ENCODE results near the gene RNASE12. TPM values are rescaled to one million over a fixed set of nuclear protein-coding genes. Genes with fewer than 3 reads are reported as not detected.

The RNASE12 gene
- total RNA-seq, result not detected

DNA sequence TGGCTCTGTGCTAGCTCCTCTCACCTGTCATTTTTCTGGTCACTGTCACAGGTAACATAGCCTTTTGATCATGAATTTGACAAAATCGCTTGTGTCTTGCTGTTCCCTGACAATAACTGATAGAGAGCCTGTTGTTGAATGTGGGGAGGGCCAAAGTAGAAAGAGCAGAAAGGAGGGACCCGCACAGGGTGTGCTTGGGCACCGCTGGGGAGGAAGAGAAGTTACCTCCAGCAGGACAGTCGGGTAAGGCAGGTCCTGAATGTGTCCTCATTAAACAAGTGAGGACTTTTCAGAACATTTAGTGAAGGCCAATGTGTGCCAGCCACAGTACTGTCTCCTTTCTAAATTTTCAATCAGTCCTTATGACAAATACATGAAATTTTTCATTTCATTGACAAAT, at the start of gene RNASE12:
TSS of gene RNASE12 (minus strand) at position 142 of the 400 bp plus-strand sequence. CDS start 653 bp downstream, outside the sequence.

DNA sequence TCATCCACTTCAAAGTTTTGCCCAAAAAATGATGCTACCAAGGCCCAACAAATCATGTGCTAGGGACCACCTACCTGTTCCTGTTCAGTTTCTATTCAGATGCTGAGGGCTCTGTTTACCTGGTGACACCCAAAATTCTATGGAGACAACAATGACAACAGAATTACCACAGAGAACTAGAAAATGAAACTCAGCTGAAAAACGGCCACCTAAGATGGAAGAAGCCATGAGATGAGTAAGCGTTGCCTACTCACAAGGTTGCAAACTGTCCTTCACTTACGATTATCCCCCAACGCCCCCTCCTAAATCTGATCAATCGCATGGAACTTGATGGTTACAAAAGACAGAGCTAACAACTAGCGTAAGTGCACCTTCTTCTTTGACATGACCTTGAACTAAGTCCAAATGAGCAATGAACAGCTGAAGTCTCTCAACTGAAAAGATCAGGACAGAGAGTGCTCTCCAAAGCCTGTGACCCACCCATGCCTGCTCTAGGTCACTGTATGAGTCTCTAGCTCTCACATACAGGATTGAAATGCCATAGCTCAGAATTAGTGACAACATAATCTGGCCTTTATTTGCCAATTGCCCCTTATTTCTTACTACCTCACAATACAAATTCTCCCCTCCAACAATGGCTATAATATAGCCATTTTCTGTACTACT, 3.6 kb downstream of the RNASE12 start, which contains the start of gene RNASE11:
TSS of gene RNASE11 (minus strand) at position 513 of the 666 bp plus-strand sequence.

GRCh38 chr14:20560961-20561360, 30.2 kb downstream of the RNASE12 start, which contains the start of gene RNASE9:
Gene RNASE9, minus strand, starts transcription at chr14:20561047.

Other genes with a start within 250 kb of the RNASE12 start
- gene PARP2, start 247.7 kb downstream of the RNASE12 start, total RNA-seq, result 10 to 100 TPM; 11.0 to 18.6 TPM
- 10 to 100 TPM; 17.3 to 23.4 TPM for gene TEP1, start 177.9 kb downstream of the RNASE12 start, total RNA-seq
- under 1 TPM; under 0.01 to 0.34 TPM for gene KLHL33, start 155.2 kb downstream of the RNASE12 start, total RNA-seq
- 10 to 100 TPM; 52.3 to 58.6 TPM for gene OSGEP, start 136.6 kb downstream of the RNASE12 start, total RNA-seq
- 10 to 100 TPM; 23.7 to 51.6 TPM for gene APEX1, start 136.2 kb downstream of the RNASE12 start, total RNA-seq
- gene PIP4P1, start 129.9 kb downstream of the RNASE12 start, total RNA-seq, result 10 to 100 TPM; 40.3 to 45.4 TPM
- 100 to 1,000 TPM in 1 of 2 donors, 10 to 100 TPM in 1; 26.8 to 107 TPM for gene PNP, start 122.0 kb downstream of the RNASE12 start, total RNA-seq
- gene RNASE10, start 85.8 kb downstream of the RNASE12 start, total RNA-seq, result not detected
- not detected for gene RNASE9, start 30.3 kb downstream of the RNASE12 start, total RNA-seq
- not detected for gene RNASE11, start 3.4 kb downstream of the RNASE12 start, total RNA-seq
- not detected for gene OR6S1, start 50.3 kb upstream of the RNASE12 start, total RNA-seq
- 1 to 10 TPM; 4.3 to 8.3 TPM for gene RNASE4, start 93.2 kb upstream of the RNASE12 start, total RNA-seq
- 1 to 10 TPM; 6.9 to 7.0 TPM for gene ANG, start 97.4 kb upstream of the RNASE12 start, total RNA-seq
- not detected for gene EDDM3A, start 154.5 kb upstream of the RNASE12 start, total RNA-seq
- not detected for gene EDDM3B, start 177.0 kb upstream of the RNASE12 start, total RNA-seq
- gene RNASE6, start 189.9 kb upstream of the RNASE12 start, total RNA-seq, result not detected
- gene RNASE1, start 211.5 kb upstream of the RNASE12 start, total RNA-seq, result not detected

Measured in melanocyte of skin (primary cell).